Activated CD8-positive, alpha-beta memory T cell treated with anti-CD3 and anti-CD28 coated beads for 24 hours (primary cell): ENCODE measurements around the gene AMDHD1.
"Not testable (repeated sequence)": the region's sequence is repeated elsewhere in the genome, so short reads cannot be mapped to it uniquely, and the experiment has no call there.

ENCODE experiments used
- DNase-seq: peaks from one replicate; pipeline ENCODE4 v3.0.0-alpha.2; 2020

Gene AMDHD1

DNA sequence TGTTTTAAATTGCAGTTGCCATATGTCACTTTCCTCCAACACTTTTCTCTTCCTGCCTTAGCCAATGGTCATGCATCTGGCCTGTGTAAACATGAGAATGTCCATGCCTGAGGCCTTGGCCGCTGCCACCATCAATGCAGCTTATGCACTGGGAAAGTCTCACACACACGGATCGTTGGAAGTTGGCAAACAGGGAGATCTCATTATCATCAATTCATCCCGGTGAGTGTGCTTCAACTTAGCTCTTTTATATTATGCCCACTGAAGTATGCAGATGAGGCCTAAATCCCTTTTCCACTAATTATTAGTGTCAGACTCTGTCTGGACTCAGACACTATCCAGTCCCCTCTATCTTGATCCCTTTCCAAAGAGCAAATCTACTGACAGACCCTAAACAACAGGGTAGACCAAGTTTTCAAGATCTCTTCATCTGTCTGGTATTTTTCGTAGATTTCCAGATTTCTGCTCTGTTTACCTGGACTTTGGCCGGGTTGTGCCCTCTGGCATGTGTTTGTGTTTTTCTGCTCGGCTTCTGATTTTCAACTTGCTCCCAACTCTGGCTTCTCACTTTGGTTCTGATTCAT, 23.2 kb downstream of the AMDHD1 start:
- no peak for DNase-seq

DNA sequence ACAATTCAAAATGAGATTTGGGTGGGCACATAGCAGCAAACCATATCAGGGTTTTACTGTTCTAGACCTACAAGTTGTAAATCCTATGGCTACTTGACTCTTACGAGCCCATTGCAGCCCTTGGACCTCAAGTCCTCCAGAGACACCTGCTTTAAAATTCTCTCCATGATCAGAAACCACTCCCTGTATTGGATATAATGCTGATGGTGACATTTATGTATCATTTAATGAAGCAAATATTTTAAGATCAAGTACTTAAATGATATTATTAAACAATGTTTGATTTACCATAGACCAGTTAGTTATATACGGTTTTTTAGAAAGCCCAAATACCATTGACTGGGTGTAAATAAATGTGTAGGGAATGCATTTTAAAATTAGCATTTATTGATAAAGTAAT, 24.2 kb downstream of the AMDHD1 start:
- no peak for DNase-seq

DNA sequence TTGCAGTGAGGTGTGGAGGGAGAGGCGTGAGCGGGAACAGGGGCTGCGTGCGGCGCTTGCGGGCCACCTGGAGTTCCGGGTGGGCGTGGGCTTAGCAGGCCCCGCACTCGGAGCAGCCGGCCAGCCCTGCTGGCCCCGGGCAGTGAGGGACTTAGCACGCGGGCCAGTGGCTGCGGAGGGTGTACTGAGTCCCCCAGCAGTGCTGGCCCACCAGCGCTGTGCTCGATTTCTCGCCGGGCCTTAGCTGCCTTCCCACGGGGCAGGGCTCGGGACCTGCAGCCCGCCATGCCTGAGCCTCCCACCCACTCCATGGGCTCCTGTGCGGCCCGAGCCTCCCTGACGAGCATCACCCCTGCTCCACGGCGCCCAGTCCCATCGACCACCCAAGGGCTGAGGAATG, 26.0 kb downstream of the AMDHD1 start:
- DNase-seq, result not testable (repeated sequence)

DNA sequence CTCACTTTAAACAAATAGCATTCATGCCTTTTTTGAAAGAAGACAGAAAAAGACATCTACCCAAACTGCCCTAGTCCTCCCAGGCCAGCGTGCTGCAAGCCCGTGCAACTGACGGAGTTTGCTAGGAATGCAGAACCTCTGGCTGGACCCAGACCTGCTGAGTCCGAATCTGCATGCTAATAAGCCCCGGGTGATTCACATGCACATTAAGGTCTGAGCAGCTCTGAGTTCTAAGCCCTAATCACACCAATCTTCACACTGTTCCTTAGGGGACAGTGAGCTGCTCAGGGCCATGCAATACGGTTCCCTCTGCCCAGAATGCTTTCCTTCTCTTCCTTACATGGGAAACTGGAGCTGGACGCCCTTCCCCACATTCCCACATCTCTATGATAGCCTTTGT, 27.8 kb downstream of the AMDHD1 start:
- no peak for DNase-seq

DNA sequence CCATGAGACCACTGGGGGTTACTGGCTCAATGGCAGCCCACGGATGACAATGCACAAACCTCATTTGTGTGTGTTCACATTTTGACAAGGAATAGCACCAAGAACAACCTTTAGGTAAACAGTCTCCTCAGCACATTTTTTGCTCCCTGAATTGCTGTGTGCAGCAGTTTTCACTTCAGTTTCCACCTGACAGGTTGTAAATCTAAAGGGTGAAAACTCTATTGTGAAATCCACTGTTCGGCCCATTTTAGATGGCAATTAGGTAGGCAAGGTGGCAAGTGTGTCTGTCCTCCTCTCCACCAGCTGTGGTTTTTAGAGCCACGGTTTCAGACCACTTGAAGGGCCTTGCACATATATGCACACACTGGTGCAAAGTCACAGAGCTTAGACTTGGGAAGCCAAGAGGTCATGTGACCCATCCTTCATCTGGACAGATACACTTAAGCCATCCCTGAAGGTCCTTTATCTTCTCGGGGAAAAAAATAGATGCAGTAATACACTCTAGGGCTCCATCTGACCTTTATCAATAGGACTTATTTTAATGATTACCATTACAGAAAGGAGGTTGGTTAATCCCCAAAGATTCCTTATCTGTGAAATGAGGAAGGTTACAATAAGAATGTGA, 29.8 kb downstream of the AMDHD1 start:
- no peak for DNase-seq

DNA sequence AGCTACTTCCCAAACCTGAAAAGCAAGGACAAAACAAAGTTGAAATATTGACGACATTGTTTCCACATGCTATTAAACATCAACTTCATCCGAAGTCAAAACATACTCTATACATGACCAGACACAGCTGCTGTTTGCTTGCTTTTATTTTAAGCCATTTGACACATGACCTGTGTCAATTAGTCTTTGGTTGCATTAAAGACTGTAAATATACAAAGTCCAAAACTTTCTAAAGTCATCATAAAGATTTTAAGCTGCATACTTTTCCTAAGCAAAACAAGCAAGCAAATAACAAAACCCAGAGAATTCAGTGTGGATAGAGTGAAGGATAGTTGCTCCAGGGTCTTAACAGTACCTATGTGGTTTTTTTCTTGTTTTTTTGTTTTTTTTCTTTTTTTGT, 31.2 kb downstream of the AMDHD1 start:
- DNase-seq, result no peak

DNA sequence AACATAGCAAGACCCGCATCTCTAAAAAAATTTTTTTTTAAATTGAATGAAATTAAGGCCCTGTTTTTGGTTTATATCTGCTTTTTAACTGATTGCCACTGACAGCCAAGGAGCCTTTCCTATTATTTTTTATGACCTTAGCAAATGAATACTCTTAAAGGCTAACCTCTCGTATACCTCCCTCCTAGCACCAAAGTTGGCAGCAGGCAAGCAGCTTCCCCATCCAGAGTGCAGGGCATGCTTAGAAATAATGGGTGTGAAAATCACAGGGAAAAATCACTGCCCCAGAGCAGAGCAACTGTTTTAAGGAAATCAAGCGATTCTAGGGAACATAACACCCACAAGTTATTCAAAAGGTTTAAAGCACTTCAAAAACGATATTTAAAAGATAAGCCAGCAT, 32.4 kb downstream of the AMDHD1 start:
- DNase-seq, result no peak

DNA sequence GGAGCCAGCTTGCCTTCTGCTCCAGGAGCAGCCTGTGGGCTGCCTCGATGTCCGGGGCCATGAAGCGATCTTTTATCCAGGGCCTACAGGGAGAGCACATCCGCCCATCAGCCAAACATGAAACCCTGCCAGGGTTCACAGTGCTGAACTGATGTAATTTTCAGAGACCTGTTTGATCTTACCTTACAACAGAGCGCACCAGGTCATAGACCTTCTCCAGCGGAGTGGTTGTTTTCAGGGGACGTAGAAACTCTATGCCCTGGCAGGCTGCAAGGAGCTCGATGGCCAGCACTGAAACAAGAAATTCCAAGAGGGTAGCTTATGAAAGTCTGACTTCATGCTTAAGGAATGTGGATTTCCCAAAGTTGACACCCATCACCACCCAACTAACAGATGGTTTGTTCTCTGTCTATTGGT, 33.3 kb downstream of the AMDHD1 start:
- no peak for DNase-seq

DNA sequence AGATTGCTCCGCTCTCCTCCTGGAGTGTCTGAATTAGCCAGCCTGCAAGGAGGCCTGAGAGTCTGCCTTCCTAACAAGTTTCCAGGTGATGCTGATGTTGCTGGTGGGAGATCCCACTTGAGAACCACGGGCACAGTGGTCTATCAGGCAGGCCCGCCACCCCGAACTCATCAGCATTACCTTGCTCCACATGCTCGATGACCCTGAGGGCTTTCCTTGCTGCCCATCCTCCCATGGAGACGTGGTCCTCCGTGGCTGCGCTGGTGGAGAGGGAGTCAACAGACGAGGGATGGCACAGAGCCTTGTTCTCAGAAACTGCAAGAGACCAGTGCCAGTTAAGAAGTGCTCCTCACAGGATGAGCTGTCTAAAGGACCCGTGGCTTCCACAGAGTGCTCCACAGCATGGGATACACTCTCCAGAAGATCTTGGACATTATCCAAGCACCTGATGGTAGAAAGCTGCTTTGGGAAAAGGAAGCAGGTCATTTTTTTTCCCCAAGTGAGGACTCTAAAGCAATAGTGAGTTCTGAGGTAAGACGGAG, 34.7 kb downstream of the AMDHD1 start:
- DNase-seq, result no peak

DNA sequence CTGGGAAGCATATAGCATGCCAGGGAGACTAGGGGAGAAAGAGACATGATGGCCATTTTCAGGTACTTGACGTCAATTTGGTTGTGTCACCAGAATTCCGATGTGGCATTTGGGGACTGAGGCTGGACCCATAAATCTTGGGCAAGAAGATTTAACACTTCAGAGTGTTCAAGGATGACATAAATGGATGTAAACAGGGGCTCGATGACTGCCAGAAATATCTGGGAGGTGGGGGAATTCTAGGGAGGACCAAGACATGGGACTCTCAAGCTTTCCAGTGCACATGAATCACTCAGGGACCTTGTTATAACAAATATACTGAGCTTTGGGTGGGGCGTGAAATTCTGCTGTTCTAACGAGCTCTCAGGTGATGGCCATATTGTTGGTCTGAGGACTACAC, 35.2 kb downstream of the AMDHD1 start:
- no peak for DNase-seq

DNA sequence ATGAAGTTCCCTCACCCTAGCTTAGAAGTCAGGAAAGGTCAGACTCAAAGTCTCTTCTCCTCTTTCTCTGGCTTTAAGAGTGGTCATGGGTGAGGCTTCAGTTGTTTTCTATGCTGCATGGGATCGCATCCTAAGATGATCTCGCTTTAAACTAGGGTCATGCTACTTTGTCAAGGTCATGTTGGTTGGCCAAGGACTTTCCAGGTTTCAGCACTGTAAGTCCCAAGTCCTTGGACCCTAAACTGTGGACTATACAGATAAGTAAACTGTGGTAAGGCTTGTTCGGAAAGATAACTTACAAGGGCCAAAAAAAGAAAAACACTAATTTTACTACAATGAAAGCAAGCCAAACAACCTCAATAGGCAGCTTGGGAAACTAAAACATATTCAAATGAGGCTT, 35.6 kb downstream of the AMDHD1 start:
- no peak for DNase-seq

DNA sequence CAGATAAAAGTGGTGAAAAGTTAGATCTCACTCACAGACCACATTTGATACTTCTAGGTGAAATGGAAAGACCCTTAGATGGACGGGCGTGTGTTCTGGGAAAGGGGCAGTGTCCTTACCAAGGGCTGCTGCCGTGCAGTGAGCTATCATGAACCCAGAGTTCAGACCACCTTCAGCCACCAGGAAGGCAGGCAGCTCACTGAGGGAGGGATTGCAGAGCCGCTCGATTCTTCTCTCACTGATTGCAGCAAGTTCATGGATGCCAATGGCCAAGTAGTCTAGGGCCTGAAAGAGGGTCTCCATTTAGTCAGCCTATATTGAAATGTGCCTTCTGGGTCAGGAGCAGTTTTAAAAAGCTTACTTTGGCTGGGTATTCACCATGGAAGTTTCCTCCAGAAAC, 37.3 kb downstream of the AMDHD1 start:
- DNase-seq, result no peak

DNA sequence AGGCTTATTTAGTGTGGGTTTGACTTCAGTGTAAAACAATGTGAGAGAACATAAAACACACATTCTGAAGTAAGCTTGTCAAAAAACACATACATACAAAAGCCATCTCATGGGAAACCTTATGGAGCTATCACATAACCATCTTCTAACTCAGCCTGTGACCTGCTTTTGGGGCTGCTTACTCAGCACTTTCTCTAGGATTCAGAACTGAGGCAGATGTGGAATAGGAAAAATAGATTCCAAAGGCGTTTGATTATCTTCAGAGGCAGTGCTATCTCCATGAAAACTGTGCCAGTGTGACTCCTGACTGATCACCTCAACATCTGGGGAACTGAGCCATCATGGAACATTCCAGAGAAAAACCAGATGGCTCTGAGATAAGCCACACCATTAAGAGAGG, 39.5 kb downstream of the AMDHD1 start:
- no peak for DNase-seq

DNA sequence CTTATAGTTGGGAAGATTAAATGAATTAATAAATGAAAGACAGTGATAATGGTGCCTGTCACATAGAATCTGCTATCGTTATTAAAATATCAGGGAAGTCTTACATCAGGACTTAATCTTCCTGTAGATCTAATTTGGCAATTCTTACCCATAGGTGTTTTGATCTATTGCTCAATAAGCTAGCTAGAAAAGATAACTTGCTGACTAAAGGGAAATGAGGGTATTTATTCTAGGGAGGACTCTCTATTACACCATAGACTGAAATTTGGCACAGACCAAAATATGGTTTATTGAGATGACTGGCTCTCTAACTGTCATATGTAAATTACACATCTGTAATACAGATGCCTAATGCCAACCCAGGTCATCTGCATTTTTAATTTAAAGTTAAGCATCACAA, 41.6 kb downstream of the AMDHD1 start:
- no peak for DNase-seq

DNA sequence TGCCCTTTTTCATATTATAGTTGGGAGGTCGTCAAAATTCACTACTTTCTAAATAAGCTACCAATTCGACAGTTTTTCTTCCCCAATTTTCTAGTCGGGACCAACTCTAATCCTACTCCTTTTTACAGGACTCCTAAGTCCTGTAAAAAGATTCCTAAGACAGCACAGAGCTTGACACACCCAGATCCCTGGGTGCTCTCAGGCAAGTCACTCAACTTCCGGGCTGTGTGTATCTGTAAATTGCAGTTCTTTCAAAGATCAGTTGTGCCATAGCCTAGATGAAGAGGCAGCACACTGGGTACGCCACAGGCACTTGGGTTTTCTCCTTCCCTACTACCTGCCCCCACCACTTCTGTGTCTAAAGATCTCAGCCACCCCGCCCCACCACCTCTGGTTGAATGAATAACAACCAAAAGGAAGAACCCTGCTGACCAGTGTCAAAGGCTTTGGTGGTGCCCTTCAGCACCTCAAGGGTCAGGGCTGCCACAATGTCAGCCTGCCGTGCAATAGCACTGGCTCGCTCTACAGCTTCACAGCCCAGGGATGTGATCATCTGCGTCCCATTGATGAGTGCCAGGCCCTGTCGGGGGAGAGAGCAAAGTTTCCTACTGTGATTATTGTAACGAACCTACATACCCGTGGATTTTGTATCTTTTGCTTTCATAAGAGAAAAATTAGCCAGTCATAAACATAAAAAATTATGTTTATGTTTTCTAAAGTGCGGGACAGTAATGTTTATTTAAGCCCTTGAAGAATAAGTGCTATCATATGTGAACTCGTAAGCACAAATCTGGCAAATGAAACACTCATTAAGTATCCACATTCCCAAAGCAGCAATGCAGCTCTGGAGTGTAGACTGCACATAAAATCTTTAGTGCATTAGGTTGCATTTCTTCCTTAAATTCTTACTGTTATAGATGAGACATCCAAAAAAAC, 43.8 kb downstream of the AMDHD1 start:
- DNase-seq, result no peak

DNA sequence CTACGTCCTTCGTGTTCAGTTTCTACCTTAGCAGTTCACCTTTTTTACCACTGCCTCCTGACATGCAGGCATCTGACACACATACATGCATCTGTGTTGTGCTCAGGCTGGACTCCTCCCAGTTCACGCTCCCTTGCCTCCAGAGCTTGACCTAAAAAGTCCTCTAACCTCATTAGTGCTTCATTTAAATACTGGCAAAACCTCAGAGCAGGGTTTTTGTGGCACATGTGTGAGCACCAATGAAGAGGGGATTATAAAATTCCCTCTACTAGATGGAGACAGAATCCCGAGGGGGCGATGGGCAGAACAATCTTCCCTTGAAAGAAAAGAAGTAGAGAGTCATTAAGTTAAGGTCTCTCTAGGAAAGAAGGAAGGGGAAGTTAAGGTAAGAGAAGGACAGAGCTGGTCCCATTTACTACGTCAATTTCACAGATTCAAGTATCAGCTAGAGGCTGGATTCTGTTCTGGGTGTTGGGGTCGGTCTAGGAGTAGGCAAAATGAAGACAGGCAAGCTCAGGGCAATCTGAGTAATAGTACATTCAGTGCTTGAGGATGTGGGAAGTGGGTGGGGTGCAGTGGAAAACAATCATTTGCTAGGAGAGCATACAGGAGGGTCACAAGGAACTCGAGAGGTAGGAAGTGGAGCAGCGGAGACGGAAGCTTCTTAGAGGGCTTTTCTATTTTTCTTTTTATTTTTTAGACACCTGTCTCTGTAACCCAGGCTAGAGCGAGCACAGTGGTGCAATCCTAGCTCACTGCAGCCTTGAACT, 45.6 kb downstream of the AMDHD1 start:
- no peak for DNase-seq

DNA sequence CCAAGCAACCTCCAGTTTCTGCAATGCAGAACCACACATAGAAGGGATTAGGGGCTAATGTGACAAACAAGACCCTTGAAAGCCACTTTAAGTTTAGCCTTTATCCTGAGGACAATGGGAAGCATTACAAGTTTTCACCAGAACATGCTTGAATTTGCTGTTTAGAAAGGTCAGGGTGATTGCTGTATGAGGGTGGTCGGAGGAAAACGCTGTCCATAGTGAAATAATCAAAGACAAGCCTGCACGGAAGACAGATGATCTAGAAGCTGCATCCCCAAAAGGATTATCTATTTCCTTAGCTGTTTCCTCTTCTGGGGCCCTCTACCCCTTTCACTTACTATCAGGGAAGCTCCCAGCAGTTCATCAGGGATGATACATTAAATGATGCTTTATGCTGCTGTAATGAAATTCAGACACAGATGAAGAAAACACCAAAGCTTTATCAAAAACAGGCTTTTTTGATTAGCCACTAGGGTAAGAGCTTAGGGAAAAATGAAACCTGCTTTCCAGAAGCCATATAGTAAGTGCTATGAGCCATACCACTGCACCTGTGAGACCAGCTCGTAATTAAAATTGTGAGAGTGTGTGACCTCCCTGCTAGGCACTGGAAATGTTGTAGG, 46.5 kb downstream of the AMDHD1 start:
- no peak for DNase-seq

DNA sequence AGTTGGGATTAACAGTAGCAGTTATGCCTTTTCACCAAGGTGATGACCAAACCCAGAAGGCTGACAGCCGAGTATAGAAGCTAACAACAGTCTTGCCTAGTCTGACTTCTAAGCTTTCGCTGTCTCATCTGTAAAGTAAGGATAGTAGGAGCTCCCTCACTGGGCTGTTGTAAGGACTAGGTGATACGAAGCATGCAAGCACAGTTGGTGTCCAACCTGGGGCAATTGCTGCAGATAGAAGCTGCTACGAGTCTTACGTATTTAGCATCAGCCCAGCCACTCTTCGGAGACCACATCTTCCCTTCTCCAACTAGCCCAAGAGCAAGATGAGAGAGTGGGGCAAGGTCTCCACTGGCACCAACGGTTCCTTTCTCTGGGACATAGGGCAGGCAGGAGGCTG, 47.0 kb downstream of the AMDHD1 start:
- no peak for DNase-seq

DNA sequence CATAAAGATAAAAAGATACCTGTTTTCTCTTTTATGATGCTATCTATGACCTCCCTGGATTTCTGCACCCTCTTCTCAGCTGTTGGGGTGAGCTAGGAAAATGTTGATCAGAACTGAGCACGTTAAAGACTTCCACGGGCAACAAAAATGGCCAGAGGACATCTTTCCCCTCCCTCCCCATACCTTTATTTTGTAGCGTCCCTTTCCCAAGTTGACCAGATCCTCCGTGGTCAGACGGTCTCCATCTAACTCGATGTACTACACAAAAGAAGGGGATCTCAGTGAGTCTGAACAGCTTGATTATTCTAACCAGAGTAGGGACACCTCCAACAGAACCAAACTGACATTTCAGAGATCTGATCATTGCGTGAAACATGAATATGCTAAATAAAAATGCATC, 50.8 kb downstream of the AMDHD1 start:
- DNase-seq, result no peak

DNA sequence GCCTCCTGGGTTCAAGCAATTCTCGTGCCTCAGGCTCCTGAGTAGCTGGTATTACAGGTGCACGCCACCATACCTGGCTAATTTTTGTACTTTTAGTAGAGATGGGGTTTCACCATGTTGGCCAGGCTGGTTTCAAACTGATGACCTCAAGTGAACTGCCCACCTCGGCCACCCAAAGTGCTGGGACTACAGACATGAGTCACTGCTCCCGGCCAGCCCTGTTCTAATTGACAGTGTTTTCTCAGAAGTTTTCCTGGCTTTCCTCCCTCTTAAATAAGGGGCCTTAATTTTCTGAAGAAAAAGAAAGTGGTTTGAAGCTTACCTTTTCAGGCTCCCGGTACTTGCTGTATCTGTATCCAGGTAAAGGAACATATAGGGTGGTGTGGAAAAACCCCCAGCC, 51.3 kb downstream of the AMDHD1 start:
- DNase-seq, result no peak

DNA sequence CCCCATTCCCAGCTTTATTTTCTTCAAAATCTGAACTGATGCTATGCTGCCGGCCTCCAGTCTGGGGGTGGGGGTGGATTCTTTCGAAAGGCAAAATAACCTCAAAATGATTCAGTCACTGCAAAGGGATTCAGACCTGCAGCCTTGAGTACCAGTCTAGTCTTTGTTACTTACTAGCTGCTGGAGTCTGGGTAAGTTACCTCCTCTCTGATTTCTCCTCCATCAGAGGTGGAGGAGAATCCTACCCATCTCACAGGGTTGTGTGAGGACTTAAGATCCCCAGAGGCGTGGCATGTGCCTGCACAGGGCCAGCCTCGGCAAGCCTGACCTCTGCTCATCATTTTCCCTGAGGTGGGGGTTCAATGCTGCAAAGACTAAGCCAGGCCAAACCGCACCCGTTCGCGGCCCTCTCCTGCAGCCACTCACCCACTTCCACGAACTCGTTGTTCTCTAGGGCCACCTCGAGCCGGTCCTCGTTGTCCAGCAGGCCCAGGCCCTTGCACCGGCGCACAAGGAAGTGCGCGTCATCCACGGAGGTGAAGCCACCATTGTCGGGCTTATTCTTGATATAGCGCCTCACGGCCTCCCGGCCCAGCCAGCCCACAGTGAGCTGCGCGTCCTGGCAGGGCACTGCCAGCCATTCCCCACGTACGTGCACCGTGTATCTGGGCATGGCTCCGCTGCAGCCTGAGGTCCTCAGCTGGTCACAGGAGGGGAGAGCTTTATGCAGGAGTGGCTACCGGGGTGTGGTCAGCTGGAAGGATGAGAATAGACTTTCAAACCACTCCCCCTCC, 52.3 kb downstream of the AMDHD1 start:
- no peak for DNase-seq
